ENCODE measurements around the gene ENKD1.

The ENKD1 gene

DNA sequence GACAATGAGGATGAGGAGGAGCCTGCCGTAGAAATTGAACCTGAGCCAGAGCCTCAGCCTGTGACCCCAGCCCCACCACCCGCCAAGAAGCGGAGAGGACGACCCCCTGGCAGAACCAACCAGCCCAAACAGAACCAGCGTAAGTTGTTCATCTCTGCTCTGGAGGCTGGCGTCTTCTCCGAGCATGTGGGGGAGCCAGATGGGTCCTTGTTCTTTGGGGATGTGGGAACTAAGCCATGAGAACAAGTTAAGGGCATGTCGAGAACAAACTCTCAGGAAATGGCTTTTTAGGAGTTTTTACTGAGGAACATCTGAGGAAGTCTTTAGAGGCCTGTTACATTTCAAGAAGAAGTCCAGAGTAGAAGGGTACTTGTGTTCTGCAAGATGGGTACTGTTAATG is 29.8 kb downstream of the ENKD1 start:
- TF ChIP-seq, protein P1, sequence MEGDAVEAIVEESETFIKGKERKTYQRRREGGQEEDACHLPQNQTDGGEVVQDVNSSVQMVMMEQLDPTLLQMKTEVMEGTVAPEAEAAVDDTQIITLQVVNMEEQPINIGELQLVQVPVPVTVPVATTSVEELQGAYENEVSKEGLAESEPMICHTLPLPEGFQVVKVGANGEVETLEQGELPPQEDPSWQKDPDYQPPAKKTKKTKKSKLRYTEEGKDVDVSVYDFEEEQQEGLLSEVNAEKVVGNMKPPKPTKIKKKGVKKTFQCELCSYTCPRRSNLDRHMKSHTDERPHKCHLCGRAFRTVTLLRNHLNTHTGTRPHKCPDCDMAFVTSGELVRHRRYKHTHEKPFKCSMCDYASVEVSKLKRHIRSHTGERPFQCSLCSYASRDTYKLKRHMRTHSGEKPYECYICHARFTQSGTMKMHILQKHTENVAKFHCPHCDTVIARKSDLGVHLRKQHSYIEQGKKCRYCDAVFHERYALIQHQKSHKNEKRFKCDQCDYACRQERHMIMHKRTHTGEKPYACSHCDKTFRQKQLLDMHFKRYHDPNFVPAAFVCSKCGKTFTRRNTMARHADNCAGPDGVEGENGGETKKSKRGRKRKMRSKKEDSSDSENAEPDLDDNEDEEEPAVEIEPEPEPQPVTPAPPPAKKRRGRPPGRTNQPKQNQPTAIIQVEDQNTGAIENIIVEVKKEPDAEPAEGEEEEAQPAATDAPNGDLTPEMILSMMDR (IDR thresholded peaks at IDR 0.05; ENCODE audit: control insufficient read depth, extremely low read depth, insufficient read depth) = no peak
- DNase-seq (ENCODE audit: low read depth) = no peak
- no peak overlapping the region for H3K4me3 ChIP-seq (ENCODE audit: low read depth, low read length)

DNA sequence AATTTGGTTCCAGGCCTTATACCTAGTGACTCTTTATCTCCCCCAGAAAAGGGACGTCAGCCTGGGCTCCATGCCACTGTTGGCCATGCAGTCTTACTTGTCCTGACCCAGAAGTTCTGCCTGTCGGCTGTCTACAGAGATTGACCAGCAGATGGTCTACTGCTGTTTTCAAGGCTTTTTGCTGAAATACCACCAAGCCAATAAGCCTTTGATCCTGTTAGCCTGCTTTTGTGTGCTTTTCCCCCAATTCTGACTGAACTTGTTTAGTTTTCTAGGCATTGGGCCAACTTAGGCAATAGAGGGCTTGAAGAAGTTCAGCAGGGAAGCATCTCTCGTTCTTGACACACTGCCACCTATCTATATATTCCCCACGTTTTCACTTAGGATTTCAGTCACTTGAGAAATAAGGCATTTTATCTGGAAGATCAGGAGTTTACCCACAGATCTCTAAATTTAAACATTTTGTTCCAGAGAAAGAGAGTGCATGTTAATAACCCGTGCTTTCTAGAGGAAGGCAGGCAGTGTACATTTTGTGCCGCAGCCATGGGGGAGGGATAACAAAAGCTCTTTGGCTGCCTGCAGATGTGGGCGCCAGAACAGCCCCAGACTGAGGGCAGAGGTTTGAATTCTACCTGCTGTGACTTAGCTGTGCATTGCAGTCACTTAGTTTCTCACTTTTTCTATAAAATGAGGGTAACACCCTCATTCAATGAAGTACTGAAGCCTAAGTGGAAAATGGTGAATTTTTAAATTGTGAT is 34.0 kb downstream of the ENKD1 start:
- H3K4me3 ChIP-seq (ENCODE audit: low read depth, low read length) = no peak overlapping the region
- DNase-seq (ENCODE audit: low read depth) = no peak
- TF ChIP-seq, protein P1 (IDR thresholded peaks at IDR 0.05; ENCODE audit: control insufficient read depth, extremely low read depth, insufficient read depth) = no peak

DNA sequence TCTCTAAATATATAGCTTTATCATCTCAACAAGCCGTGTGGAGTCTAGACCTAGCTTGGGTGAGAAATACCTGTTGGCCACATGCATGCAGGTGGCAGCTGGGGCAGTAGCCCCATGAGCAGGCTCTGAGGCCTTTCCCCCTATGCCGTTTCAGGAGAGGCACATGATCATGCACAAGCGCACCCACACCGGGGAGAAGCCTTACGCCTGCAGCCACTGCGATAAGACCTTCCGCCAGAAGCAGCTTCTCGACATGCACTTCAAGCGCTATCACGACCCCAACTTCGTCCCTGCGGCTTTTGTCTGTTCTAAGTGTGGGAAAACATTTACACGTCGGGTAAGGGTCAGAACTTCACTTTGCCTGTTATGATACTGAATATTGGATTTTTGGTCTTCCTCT is 38.3 kb downstream of the ENKD1 start:
- TF ChIP-seq, protein P1 (IDR thresholded peaks at IDR 0.05; ENCODE audit: control insufficient read depth, extremely low read depth, insufficient read depth) = no peak
- no peak overlapping the region for H3K4me3 ChIP-seq (ENCODE audit: low read depth, low read length)
- DNase-seq (ENCODE audit: low read depth) = no peak

DNA sequence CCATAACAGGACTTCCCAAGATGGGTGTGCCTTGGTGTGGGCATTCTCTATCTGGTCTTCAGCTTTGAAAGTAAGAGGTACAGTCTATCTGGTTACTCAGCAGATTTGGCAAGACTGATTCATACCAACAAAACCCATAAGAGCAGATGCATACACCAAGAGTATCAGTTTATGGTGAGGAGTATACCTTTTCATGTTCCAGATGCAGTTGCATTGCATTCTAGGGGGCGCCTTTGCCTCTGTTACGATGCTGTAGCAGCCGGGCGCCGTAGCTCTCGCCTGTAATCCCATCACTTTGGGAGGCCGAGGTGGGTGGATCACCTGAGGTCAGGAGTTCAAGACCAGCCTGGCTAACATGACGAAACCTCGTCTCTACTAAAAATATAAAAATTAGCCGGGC is 52.7 kb downstream of the ENKD1 start:
- DNase-seq (ENCODE audit: low read depth) = no peak
- no peak overlapping the region for H3K4me3 ChIP-seq (ENCODE audit: low read depth, low read length)
- TF ChIP-seq, protein P1 (IDR thresholded peaks at IDR 0.05; ENCODE audit: control insufficient read depth, extremely low read depth, insufficient read depth) = no peak
